Glutamatergic neuron (in vitro differentiated cells): Measurements from ENCODE around the gene TFDP2. TPM values are rescaled to one million over a fixed set of nuclear protein-coding genes. Genes with fewer than 3 reads are reported as not detected.

Experiments
- DNase-seq: peaks from one replicate; pipeline ENCODE4 v3.0.0; 2022
- H3K27ac Mint-ChIP-seq: one replicate; pipeline ENCODE4 v1.8.0; 2020; ENCODE audit warnings: mild to moderate bottlenecking, mixed read lengths, inconsistent platforms; ENCODE audit not compliant: unreplicated experiment
- H3K27me3 Mint-ChIP-seq: one replicate; pipeline ENCODE4 v1.8.0; 2020; ENCODE audit warnings: mild to moderate bottlenecking, moderate library complexity, mixed read lengths, inconsistent platforms; ENCODE audit not compliant: unreplicated experiment
- H3K36me3 Mint-ChIP-seq: one replicate; pipeline ENCODE4 v1.8.0; 2020; ENCODE audit warnings: mild to moderate bottlenecking, mixed read lengths, inconsistent platforms; ENCODE audit not compliant: unreplicated experiment
- H3K4me1 Mint-ChIP-seq: one replicate; pipeline ENCODE4 v1.8.0; 2020; ENCODE audit warnings: mild to moderate bottlenecking, low read depth, mixed read lengths, inconsistent platforms; ENCODE audit not compliant: unreplicated experiment
- H3K4me3 Mint-ChIP-seq: one replicate; pipeline ENCODE4 v1.8.0; 2020; ENCODE audit warnings: mild to moderate bottlenecking, mixed read lengths, inconsistent platforms; ENCODE audit not compliant: unreplicated experiment
- H3K9me3 Mint-ChIP-seq: one replicate; pipeline ENCODE4 v1.8.0; 2020; ENCODE audit warnings: mild to moderate bottlenecking, moderate library complexity, mixed read lengths, inconsistent platforms; ENCODE audit not compliant: unreplicated experiment
- CTCF ChIP-seq: fragments of 200-600 bp; sonication (generic); IDR thresholded peaks from one replicate; pipeline ENCODE4 v1.5.0; 2021; ENCODE audit not compliant: partially characterized antibody, unreplicated experiment
- total RNA-seq: library from RNA; stranded (reverse); fragmentation: NEBNext Ultra II Directional; extraction: Animal tissue kit (Norgen Biotek cat#: 25700); gene quantifications from one replicate; pipeline ENCODE4 v1.2.1, GENCODE V29; 2021; ENCODE audit not compliant: unreplicated experiment

Gene TFDP2
- total RNA-seq, 1 donor from 2014 or later: 91.8 TPM

GRCh38 chr3:141934354-141934753 is 215.0 kb downstream of the TFDP2 start:
- H3K4me3 Mint-ChIP-seq: no peak overlapping the region
- peaks cover 5% of the 10 kb centered on the region for H3K27me3 Mint-ChIP-seq
- peak overlapping the region; percentile 86 for H3K27ac Mint-ChIP-seq
- H3K36me3 Mint-ChIP-seq: no peaks in the 10 kb centered on the region
- DNase-seq: no peak
- H3K4me1 Mint-ChIP-seq: peaks cover 10% of the 10 kb centered on the region
- TF ChIP-seq CTCF: no peak
- peaks cover 3% of the 10 kb centered on the region for H3K9me3 Mint-ChIP-seq

GRCh38 chr3:141933421-141934300 is 215.7 kb downstream of the TFDP2 start:
- peaks cover 10% of the 10 kb centered on the region for H3K4me1 Mint-ChIP-seq
- H3K36me3 Mint-ChIP-seq: peaks cover 4% of the 10 kb centered on the region
- no peak for TF ChIP-seq CTCF
- H3K27me3 Mint-ChIP-seq: peaks cover 5% of the 10 kb centered on the region
- no peak overlapping the region for H3K4me3 Mint-ChIP-seq
- H3K27ac Mint-ChIP-seq: peak overlapping the region; percentile 86
- H3K9me3 Mint-ChIP-seq: peaks cover 3% of the 10 kb centered on the region
- DNase-seq: no peak

GRCh38 chr3:141930801-141931200 is 218.5 kb downstream of the TFDP2 start:
- H3K4me3 Mint-ChIP-seq: no peak overlapping the region
- no peak for DNase-seq
- H3K9me3 Mint-ChIP-seq: peaks cover 6% of the 10 kb centered on the region
- peaks cover 6% of the 10 kb centered on the region for H3K4me1 Mint-ChIP-seq
- no peak for TF ChIP-seq CTCF
- no peak overlapping the region for H3K27ac Mint-ChIP-seq
- H3K36me3 Mint-ChIP-seq: peaks cover 14% of the 10 kb centered on the region
- H3K27me3 Mint-ChIP-seq: peaks cover 5% of the 10 kb centered on the region

GRCh38 chr3:141929341-141929995 is 219.9 kb downstream of the TFDP2 start:
- H3K27me3 Mint-ChIP-seq: peaks cover 5% of the 10 kb centered on the region
- H3K9me3 Mint-ChIP-seq: peaks cover 6% of the 10 kb centered on the region
- DNase-seq: no peak
- H3K4me3 Mint-ChIP-seq: no peak overlapping the region
- no peak overlapping the region for H3K27ac Mint-ChIP-seq
- peaks cover 6% of the 10 kb centered on the region for H3K4me1 Mint-ChIP-seq
- no peak for TF ChIP-seq CTCF
- H3K36me3 Mint-ChIP-seq: peaks cover 14% of the 10 kb centered on the region
